Astrocyte of the spinal cord (primary cell): Measurements from ENCODE around the gene C17orf113.
A peak's percentile ranks its signal among the peaks of the same experiment; 100 is the strongest.

Source experiments
- DNase-seq: peaks from one replicate; pipeline ENCODE4 v3.0.0; 2011; ENCODE audit warnings: low read depth, low spot score
- H3K4me3 ChIP-seq: 2 replicates; pipeline ENCODE4 v1.5.1; 2011; ENCODE audit warnings: low read depth, mild to moderate bottlenecking, low read length, moderate library complexity
- in situ Hi-C: cut with HindIII; loops from 2 replicates; pipeline ENCODE4 v1.10.0; 2017; ENCODE audit warnings: low sequenced_read_pairs
- TF ChIP-seq, protein P1 (sequence below): IDR thresholded peaks from 2 replicates; pipeline ENCODE4 v1.5.1; 2012; ENCODE audit warnings: low read depth, mild to moderate bottlenecking, low read length, inconsistent platforms

C17orf113 gene

DNA sequence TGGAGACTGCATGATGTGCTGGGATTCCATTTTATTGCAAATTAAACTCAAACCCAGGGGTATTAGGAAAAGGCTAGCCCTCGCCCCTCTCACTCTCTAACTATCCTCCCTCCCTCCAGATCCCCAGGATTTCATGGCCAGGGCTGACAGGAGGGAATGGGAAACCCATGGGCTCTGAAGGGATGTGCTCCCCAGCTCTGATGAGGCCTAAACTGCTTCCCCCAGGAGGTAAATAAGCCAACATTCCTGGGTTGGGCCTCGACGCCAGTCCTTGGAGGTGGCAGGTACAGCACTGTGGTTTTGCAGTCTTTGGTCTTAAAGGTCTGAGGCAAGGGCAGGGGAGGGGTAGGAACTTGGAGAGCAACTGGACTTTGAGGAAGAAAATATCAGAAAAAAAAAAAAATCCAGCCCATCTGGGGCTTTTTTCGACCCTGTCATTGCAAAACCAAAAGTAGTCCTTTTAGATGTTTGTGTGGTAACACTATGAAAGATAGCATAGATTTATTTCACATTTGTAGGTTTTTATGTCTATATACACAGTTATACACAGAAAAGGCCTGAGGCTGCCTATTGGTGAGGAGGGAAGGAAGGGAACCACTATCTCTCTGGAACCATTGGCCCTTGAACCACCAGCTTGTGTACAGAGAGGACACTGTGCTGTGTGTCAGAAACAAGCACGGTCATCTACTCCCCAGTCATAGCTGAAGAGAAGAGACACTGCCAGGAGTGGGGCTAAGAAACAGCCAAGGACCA is 12.0 kb downstream of the C17orf113 start:
- TF ChIP-seq, protein P1, sequence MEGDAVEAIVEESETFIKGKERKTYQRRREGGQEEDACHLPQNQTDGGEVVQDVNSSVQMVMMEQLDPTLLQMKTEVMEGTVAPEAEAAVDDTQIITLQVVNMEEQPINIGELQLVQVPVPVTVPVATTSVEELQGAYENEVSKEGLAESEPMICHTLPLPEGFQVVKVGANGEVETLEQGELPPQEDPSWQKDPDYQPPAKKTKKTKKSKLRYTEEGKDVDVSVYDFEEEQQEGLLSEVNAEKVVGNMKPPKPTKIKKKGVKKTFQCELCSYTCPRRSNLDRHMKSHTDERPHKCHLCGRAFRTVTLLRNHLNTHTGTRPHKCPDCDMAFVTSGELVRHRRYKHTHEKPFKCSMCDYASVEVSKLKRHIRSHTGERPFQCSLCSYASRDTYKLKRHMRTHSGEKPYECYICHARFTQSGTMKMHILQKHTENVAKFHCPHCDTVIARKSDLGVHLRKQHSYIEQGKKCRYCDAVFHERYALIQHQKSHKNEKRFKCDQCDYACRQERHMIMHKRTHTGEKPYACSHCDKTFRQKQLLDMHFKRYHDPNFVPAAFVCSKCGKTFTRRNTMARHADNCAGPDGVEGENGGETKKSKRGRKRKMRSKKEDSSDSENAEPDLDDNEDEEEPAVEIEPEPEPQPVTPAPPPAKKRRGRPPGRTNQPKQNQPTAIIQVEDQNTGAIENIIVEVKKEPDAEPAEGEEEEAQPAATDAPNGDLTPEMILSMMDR: no peak
- no peak for DNase-seq
- in situ Hi-C loops: no loop called here
- no peak overlapping the region for H3K4me3 ChIP-seq

DNA sequence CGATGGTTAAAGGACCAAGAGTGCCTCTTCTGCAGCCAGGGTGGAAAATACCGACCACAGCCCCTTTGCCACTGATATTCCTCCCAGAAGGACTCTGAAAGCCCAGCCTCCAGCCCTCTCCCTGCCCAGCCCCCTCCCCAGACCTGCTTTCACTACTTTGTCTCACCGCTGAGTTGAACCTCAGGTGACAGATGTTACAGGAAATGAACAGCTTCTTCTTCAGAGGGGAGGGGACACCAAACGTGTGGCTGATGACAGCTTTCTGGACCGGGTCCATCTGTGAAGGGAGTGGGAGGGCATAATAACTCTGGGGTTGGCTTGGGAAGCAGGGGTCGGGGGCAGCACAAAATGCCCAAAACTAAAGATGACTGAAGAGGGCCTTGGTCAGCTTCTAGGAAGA is 16.3 kb downstream of the C17orf113 start:
- in situ Hi-C loops: no loop called here
- TF ChIP-seq, protein P1: no peak
- DNase-seq: no peak
- no peak overlapping the region for H3K4me3 ChIP-seq

DNA sequence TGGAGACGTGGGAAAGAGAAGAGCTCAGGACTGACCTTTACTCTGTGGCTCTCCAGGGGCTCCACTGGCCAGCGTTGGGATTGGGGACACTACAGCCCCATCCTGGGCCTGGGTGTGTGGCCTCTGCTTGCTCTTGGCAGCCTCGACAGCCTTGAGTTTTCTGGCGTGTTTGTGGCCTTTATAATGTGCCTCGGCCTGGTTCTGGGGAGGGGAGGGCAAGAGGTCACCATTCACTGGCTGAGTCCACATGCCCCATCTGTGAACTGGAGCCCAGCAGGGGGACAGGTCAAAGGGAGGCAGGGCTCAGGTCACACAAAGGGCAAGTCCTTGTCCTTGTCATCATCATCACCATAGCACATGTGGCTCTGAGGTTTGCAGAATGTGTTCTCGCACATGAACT is 18.8 kb downstream of the C17orf113 start:
- DNase-seq: no peak
- in situ Hi-C loops: no loop called here
- TF ChIP-seq, protein P1: no peak
- no peak overlapping the region for H3K4me3 ChIP-seq

- no peak overlapping the region for H3K4me3 ChIP-seq
- TF ChIP-seq, protein P1: no peak
- no peak for DNase-seq
- in situ Hi-C loops: no loop called here
These were observed 21.6 kb downstream of the C17orf113 start for GRCh38 chr17:42028791-42029127.

DNA sequence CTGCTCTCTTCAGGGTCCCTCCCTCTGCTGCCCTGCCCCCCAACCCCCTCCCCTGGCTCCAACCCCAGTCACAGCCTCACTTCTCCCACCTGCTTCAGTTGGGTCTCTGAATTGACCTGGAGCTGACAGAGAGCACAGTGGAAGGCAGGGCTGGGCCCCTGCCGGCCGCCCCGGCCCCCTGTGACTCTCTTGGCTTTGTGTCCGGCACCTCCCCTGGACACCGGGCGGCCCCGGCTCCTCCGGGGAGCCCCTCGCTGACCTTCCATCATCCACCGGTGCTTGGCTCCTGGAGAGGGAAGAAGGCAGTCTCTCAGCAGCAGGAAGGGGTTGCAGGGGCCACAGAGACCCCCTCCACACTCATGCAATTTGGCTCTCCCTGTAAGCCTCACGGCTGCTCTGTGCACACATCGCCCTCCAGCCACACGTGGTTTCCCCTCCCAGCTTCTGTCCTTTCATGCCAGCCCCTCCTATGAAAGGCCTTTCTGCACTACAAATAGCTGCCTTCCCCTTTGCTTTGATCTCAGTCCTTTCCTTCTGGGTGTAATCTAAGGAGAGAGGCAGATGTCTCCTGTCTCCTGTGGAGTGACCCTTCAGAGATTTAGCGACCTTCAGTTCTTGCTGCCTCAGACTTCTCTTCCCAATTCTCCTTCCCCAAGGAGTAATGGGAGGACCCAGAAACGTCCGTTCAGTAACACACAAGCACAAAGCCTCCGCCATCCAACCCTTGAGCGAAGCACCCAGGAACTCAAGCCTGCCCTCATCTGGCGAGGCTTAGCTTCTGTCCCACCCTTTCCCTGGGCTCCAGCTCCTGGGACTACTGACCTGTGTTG is 22.2 kb downstream of the C17orf113 start:
- TF ChIP-seq, protein P1: peak; percentile 28
- H3K4me3 ChIP-seq: no peak overlapping the region
- in situ Hi-C loops: no loop called here
- no peak for DNase-seq

DNA sequence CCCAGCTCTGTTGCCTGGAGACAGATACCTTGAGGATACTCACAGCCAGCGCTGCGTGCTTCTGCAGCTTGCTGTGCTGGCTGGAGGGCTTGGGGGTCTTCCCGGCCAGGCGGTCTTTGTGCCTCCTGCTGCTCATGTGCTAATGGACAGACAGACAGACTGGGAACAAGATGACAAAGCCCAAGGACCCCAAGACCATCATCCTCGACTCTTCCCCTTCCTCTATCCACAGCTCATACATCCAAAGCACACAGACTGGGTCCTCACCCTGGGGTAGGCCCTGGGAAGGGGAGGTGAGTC is 22.9 kb downstream of the C17orf113 start:
- TF ChIP-seq, protein P1: no peak
- DNase-seq: no peak
- no peak overlapping the region for H3K4me3 ChIP-seq
- in situ Hi-C loops: no loop called here
